Measurements from ENCODE around the gene STK38.

Gene STK38

DNA sequence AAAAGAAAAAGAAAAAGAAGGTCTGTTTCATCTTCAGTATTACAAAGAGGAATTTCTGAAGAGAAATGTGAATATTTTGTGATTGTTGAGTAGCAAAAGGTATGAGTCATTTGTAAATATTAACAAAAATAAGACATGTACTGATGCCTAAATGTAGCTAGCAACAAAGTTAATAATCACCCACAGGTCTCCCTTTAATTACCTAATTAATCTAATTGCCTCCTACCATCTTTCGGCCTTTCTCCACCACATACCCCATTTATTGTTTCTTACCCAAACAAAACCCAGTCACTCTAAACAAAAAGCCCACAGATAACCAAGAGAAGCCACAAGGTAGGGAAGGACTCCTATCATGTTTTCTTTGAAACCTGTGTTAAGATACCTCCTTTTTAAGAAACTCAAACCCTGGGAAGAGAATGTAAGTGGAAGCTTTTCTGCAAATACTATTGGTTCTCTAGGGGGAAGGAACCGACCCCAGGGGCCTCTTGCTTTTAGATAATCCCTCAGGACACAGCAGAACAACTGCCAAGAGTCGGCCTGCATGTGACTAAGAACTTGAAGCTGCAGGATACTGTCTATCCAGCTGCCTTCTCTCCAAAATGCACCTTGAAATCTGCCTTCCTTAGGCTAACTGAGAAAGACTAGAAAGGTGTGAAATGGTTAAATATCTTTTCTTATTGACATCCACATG lies 16.1 kb upstream of the STK38 start:
- no peak for DNase-seq

DNA sequence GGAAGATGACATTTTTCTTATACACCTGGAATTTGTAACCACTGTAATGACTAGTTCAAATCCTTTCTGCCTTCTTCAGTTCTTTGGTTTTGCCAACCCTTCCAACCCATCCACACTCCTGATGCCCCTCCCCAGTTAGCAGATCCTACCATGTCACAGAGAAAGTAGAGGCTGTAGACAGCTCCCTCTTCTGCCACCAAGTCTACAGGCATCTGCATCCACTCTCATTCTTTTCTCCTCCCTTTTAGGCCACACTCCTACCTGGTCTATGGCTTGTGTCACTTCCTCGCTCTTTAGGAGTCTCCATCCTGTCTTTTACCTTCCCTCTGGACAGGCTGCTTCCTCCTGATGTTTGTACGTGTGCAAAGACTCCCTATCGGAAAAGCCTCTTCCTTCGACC lies 13.5 kb upstream of the STK38 start:
- DNase-seq, result no peak

GRCh38 chr6:36559011-36559793 lies 11.9 kb upstream of the STK38 start:
- DNase-seq, result no peak

- DNase-seq, result no peak
Measured at GRCh38 chr6:36556281-36556680, 9.0 kb upstream of the STK38 start.

- DNase-seq, result no peak
Measured at GRCh38 chr6:36555750-36556252, 8.5 kb upstream of the STK38 start.

DNA sequence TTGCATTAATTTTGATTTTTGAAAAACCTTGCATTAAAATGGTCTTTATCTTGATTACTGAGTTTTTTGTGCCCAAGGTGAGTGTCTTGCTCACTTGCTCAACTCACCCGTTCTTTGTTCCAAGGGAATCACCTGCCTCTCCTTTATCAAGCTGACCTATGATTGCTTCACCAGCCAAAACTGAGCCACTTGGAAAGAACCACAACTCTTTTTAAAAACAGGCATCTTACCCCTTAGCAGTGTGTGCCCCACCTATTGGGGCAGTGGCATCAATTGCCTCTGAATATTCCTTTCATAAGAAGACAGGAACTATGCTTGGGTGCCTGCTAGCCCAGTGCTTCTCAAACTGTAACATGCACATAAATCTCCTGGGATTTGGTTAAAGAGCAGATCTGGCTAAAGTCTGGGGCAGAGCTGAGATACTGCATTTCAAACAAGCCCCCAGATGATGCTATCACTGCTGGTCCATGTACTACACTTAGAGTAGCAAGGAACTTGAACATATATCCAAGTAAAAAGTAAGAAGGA lies 3.3 kb upstream of the STK38 start:
- no peak for DNase-seq

GRCh38 chr6:36548401-36548743 lies 1.1 kb upstream of the STK38 start:
- DNase-seq, result no peak

- peak; percentile 7 to 27 for DNase-seq
Measured at GRCh38 chr6:36547646-36548400, 544 bp upstream of the STK38 start.

DNA sequence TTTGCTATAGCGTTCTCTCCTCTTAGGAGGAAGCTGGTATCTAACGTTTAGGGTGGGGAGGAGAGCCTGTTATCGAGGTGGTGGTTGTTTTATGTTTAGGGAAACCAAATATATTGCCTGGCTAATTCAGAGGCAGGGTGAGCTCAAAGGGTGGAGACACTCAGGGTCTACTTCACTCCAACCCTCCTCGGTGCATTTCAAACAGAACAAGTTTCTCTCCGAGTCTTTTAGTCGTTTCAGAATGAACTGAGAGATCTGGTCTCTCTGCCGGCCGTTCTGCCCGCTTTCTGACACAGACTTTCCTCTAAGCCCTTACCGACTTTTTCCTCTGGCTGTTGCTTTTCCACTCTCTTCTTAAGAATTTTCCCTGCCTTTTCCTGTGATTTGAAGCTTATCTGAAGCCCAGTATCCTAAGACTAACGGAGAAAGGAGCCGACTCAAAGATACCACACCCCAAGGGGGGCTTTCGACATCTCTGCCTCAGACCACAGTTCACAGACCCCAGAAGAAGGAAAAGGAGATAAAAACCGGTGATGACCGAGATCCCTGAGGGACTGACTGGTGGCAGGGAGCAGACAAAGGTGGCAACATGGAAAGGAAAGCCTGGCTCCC lies 865 bp downstream of the STK38 start:
- DNase-seq, result peak; percentile 31 to 43

DNA sequence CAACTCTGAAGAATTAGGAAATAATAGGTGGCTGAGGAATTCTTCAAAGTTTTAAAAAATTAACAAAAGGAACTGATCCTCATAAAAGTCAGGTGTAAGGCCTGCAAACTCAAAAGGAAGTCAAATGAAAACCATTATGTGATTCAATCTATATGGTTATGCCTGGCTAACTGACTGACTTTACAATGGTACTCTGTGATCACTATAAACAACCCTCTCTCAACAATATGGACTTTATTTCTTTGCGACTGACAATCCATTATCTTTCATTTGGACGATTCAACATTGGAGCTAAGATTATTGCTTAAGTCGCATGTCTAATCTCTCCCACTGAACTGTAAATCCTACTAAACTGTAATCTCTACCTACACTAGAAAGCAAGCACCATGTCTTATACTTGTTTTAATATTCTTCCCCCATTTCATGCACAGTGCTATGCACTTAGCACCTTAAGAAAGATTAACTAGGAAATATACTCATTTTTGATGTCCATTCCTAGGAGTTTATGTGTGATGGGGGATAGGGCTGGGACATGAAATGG lies 1.4 kb downstream of the STK38 start:
- no peak for DNase-seq

DNA sequence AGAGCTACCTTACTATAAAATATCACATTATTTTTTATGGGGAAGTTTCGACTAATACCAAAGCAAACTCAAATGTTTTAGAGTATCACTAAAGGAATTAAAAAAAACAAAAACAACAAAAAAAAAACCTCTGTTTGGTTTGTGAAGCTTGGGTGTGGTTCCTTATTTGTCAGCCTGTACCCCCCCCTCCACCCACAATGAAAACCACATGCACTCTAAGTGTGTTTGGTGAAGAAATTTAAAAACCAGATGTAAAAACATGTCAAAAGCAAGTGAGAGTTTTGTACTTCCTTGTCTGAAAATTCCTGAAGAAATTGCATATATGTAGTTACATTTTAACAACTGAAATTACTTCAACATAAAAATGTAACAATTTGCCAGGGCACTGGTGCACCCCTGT lies 3.1 kb downstream of the STK38 start:
- DNase-seq, result peak in 1 of 2 experiments; percentile 32

GRCh38 chr6:36542041-36542440 lies 5.2 kb downstream of the STK38 start:
- DNase-seq, result no peak

DNA sequence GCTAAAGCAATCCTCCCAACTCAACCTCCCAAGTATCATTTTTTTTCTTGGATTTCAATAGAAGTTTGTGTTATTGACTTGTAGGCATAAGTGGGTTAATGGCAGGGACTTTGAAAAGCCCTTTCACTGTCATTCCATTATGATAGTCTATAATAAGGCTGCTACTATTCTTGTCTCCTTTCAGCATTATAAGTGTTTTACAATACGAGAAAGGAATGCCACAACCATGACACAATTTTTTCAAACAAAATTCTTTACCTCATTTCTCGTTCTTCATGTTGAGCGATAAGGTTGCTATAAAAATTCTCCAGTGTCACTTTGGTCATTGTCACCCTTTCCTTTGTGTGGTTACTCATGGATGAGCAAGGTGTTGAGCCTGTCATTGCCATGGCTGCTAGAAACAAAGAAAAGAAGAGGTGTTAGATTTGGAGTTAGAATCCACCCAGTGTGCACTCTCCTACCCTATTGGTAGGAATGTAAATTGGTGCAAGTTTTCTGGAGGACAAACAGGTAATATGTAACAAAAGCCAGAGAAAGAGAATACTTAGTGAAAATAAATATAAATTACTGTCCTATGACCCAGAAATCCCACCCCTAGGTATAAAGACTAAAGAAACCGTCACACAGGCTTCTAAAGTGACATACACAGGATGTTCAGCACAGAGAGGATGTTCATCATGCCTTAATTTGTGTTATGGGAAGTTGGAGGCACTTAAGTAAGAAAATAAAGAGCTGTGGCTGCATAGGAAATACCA lies 7.3 kb downstream of the STK38 start:
- DNase-seq, result no peak

DNA sequence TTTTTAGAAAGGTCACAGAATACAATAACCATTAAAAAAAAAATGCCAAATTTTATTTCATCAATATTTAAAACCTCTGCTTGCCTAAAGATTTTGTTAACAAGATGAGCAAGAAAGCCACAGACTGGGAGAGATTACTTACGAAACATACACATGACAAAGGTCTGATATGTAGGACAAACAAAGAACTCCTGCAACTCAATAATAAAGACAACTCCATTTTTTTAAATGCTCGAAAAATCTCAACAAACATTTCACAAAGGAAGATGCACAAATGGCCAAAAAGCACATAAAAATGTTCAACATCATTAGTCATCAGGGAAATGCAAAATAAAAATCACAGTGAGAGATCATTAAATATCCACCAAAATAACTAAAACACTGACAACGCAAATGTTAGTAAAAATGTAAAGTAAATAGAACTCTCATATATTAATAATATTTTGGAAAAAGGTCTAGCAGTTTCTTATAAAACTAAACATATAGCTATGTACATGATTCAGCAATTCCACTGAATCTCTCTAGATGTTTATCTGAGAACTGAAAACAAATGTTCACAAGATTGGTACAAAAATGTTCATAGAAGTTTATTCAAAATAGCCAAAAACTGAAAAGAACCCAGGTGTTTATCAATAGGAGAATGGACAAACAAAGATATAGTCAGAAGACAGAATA lies 10.3 kb downstream of the STK38 start:
- DNase-seq, result no peak

- DNase-seq, result no peak
Measured at GRCh38 chr6:36533321-36533720, 14.0 kb downstream of the STK38 start.

DNA sequence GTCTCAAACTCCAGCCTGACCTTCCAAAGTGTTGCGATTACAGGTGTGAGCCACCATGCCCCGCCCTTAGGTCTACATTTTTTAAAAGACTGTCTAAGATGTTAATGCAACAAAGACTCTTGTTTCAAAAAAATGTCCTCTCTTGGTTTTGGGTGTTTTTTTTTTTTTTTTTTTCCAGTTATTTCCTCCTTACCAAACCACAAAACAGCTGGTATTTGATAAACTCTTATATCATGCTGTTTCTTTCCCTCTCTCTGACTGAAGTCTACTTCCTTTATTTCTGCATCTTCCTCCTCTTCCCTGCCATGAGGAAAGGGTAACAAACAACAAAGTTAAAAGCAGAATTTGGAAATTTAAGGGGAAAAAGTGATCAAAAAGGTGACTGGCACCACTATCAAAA lies 21.2 kb downstream of the STK38 start:
- no peak for DNase-seq

DNA sequence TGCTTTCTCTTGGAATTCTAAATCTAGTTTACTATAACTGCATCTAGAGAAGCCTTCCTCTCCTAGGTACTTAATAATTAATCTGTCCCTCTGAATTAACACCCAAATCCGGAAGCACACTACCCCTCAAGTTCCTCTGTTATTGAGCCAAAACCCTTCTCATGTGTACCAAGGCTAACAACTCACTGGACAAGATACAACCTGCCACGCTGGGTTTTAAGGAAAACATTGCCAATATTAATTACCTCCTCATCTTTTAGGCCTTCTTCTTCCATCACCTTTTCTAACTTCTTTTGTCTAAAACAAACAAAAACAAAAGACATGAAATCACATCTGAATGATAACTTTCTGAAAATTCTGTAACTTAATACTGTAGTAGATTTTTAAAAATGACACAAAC lies 21.9 kb downstream of the STK38 start:
- DNase-seq, result no peak

DNA sequence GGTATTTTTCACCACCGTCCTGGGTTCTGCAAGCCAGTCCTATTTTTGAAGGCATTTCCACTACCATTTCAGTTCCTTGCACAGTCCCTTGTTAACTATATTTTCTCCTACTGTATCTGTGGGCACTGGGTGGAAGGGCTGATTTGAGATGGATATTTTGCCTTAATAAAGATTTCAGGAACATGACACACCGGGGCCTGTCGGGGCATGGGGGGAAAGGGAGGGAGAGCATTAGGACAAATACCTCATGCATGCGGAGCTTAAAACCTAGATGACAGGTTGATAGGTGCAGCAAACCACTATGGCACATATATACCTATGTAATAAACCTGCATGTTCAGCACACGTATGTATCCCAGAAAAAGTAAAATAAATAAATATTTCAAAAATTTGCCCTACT lies 22.4 kb downstream of the STK38 start:
- no peak for DNase-seq

- DNase-seq, result no peak
Measured at GRCh38 chr6:36523936-36524499, 23.3 kb downstream of the STK38 start.

DNA sequence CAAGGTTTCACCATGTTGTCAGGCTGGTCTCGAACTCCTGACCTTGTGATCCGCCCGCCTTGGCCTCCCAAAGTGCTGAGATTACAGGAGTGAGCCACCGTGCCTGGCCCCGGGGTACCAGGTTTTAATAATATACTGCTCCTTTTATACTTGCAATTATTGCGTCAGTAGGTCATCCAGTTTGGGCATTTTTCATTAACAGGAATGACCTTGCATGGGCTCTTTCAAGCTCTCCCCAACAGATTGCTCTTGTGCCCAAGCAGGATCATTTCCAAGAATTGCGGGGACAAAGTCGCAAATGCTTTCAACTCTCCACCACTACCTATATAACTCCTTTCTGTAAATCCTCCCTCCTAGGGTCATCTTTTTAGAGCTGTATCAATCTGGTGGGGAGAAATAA lies 23.8 kb downstream of the STK38 start:
- DNase-seq, result no peak

GRCh38 chr6:36519352-36519751 lies 27.9 kb downstream of the STK38 start:
- DNase-seq, result no peak
